Body of pancreas (tissue), 4 donors: ENCODE results near the gene FAM163A. TPM values are rescaled to one million over a fixed set of nuclear protein-coding genes. Genes with fewer than 3 reads are reported as not detected.

Experiments used
- ATAC-seq: fragments of 150-250 bp; one replicate; pipeline ENCODE4 v1.9.1; 2016
- DNase-seq, 4 donors: peaks; one replicate each; pipeline ENCODE4 v3.0.0-alpha.2; 2019
- H3K27ac ChIP-seq, 4 donors: fragments of 200-600 bp; sonication (generic); 1 replicate in 3 of 4; 2 replicates in 1 of 4; pipeline versions ENCODE4 v1.5.1 to v1.6.1; 2016 to 2019; ENCODE audit warnings: mild to moderate bottlenecking in 1 of 4, mixed read lengths in 1 of 4, moderate library complexity in 1 of 4
- H3K27me3 ChIP-seq, 2 donors: fragments of 200-600 bp; sonication (generic); one replicate each; pipeline ENCODE4 v1.6.0; 2016; ENCODE audit warnings: mild to moderate bottlenecking in 1 of 2
- H3K36me3 ChIP-seq, 2 donors: fragments of 200-600 bp; sonication (generic); replicated peaks in 1 of 2; 2 replicates each; pipeline ENCODE4 v1.5.1; 2016; ENCODE audit warnings: low read depth in 2 of 2; ENCODE audit not compliant: insufficient read depth in 1 of 2
- H3K4me1 ChIP-seq: fragments of 200-600 bp; sonication (generic); one replicate; pipeline ENCODE4 v1.6.0; 2016
- H3K4me3 ChIP-seq, 2 donors: fragments of 200-600 bp; sonication (generic); 1 replicate in 1 of 2; 2 replicates in 1 of 2; pipeline ENCODE4 v1.5.1; 2016 to 2019
- H3K9me3 ChIP-seq, 3 donors: fragments of 200-600 bp; sonication (generic); 1 replicate in 2 of 3; 2 replicates in 1 of 3; pipeline ENCODE4 v1.5.1; 2016
- POLR2A ChIP-seq, 3 donors: fragments of 450-650 bp; IDR thresholded peaks; one replicate each; pipeline ENCODE4 v1.6.1; 2016; ENCODE audit warnings: antibody characterized with exemption in 3 of 3, mild to moderate bottlenecking in 2 of 3
- WGBS, 2 donors: methylation state at CpG; one replicate each; pipeline ENCODE4 v1.1.5; 2017; 5-methylcytosine and 5-hydroxymethylcytosine counted together
- intact Hi-C: fragments of 100-400 bp; cut with DNase I; formaldehyde crosslinking; loops from one replicate; pipeline ENCODE4 v1.15.1; 2023
- total RNA-seq, 2 donors: library from RNA; depleted of rRNA; stranded (reverse); fragments of >200 nt; gene quantifications; one replicate each; pipeline ENCODE4 v1.1.0, GENCODE V29; 2016
- TF ChIP-seq, protein P1 (sequence below), 7 experiments: fragments of 450-650 bp in 4 of 7; fragments of 200-600 bp in 3 of 7; sonication (generic) in 3 of 7; IDR thresholded peaks; one replicate each; pipeline ENCODE4 v1.5.1; 2016 to 2019; ENCODE audit warnings: antibody characterized with exemption in 7 of 7

Gene FAM163A
- total RNA-seq, 2 donors from 2014 or later: 0.26 TPM; not detected in 1

DNA sequence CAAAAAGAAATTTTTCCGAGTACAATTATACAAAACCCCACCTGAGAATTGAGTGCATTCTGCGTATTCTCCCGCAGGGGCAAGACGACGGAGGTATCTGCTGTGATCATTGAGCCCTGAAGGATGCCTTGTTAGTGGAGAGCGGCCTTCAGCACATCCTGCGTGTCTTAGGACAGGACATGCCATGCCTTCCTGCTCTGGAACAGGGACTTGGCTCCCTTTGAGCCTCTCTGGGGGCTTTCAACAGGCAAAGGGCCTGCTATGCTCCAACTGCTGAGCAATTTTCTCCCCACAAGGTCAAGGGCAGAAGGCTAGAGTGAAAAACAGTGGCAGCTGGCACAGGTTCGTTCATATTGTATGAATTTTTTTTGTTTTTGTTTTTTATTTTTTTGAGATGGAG, 82.1 kb downstream of the FAM163A start:
- WGBS, 2 donors: 81 to 83% methylated on average over 8 of the region's 8 CpGs
- no peaks in the 10 kb centered on the region for H3K4me1 ChIP-seq
- H3K27ac ChIP-seq: no peak overlapping the region
- DNase-seq (no peak), ATAC-seq (no peak)
- no peaks in the 10 kb centered on the region for H3K9me3 ChIP-seq
- intact Hi-C loops: no loop called here
- TF ChIP-seq, protein P1, sequence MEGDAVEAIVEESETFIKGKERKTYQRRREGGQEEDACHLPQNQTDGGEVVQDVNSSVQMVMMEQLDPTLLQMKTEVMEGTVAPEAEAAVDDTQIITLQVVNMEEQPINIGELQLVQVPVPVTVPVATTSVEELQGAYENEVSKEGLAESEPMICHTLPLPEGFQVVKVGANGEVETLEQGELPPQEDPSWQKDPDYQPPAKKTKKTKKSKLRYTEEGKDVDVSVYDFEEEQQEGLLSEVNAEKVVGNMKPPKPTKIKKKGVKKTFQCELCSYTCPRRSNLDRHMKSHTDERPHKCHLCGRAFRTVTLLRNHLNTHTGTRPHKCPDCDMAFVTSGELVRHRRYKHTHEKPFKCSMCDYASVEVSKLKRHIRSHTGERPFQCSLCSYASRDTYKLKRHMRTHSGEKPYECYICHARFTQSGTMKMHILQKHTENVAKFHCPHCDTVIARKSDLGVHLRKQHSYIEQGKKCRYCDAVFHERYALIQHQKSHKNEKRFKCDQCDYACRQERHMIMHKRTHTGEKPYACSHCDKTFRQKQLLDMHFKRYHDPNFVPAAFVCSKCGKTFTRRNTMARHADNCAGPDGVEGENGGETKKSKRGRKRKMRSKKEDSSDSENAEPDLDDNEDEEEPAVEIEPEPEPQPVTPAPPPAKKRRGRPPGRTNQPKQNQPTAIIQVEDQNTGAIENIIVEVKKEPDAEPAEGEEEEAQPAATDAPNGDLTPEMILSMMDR (IDR thresholded peaks at IDR 0.05): no peak
- no peak for TF ChIP-seq POLR2A (IDR thresholded peaks at IDR 0.05)
- no peaks in the 10 kb centered on the region for H3K27me3 ChIP-seq
- H3K36me3 ChIP-seq: no peaks in the 10 kb centered on the region
- H3K4me3 ChIP-seq: no peak overlapping the region

DNA sequence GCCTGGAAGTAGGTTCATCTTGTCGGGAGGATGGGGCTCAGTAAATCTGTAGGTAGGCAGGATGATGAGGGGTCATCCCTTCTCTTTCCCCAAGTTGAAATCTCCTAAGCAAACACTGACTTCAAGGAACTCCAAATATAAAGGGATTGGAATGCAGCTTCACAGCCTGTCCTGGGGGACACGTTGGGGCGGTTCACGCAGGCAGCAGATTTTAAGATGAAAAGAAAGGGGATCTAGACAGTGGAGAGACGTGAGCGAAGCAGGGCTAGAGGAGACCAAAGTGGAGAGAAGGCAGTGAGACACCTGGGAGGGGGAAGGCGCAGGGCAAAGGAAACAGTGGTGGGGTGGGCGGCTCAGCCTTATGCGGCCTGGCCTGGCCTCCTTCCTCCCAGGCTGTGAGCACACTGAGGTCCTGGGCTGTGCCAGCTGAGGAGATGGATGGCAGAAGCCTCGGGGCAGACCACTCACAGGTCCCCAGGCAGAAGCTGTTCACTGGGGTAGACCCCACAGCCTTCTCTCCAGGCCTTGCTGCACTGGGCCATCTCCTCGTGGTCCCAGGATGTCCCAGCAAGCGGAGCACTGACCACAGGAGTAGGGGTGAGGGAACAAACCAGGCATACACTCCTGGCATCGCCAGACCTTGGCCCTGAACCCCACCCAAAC, 82.8 kb downstream of the FAM163A start:
- intact Hi-C loops: no loop called here
- Histone ChIP-seq H3K36me3 (no peaks in the 10 kb centered on the region), H3K27me3 (no peaks in the 10 kb centered on the region), H3K9me3 (no peaks in the 10 kb centered on the region), H3K4me1 (no peaks in the 10 kb centered on the region), H3K27ac (no peak overlapping the region), H3K4me3 (no peak overlapping the region)
- DNase-seq: no peak
- TF ChIP-seq, protein P1 (IDR thresholded peaks at IDR 0.05): no peak
- TF ChIP-seq POLR2A (IDR thresholded peaks at IDR 0.05): no peak
- ATAC-seq: no peak
- WGBS, 2 donors: 74 to 77% methylated on average over 12 to 13 of the region's 13 CpGs

DNA sequence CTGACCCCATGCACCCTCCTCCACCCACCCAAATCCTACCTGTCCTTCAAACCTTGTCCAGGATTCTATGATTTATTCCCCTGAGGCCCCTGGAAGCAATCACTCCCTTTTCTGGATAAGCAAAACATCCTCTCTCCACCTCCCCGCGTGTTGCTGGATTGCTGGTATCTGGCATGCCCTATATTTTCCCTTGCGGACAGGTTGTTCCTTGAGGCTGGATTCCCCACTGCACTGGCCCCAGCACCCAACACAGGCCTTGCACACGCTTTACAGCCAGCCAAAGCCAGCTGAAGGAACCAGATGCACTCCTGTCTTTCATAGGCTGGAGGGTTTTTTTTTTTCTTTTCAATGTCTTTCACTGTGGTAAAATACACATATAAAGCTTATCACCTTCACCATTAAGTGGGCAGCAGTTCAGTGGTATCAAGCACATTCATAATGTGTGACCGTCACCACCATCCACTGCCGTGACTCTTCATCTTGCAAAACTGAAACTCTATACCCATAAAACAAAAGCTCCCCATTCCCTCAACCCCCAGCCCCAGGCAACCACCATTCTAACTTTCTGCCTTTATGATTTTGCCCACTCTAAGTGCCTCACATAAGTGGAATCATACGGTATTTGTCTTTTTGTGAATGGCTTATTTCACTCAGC, 83.7 kb downstream of the FAM163A start:
- 62 to 74% methylated on average over 7 of the region's 7 CpGs for WGBS, 2 donors
- Histone ChIP-seq H3K36me3 (no peaks in the 10 kb centered on the region), H3K4me1 (no peaks in the 10 kb centered on the region), H3K27me3 (no peaks in the 10 kb centered on the region), H3K4me3 (no peak overlapping the region), H3K9me3 (no peaks in the 10 kb centered on the region), H3K27ac (no peak overlapping the region)
- TF ChIP-seq, protein P1 (IDR thresholded peaks at IDR 0.05): no peak
- no peak for TF ChIP-seq POLR2A (IDR thresholded peaks at IDR 0.05)
- DNase-seq: no peak
- intact Hi-C loops: no loop called here
- no peak for ATAC-seq

DNA sequence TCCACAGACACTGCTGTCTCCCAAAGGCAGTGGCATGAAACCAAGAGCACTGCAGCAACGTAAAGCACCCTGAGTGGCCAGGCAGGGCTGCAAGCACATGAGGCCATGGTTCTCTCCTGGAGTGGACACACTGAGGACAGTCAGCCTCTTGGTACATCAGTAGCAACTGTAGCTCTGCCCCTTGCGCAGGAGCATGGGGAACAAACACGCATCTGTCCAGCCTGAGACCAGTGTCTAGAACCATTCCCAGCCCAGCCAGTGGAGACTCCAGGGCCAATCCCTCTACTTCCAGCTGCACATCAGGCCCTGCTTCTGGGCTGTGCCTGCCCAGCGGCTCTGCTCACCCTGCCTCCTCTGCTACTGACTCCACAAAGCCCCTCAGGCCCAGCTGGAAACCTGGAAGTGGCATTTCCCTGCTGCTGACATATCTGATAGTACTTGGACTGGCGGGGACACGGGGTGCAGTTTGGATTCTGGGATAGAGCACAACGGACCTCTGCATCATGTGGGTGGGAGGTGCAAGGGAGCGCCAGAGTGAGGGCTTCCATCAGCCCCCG, 85.5 kb downstream of the FAM163A start:
- no peak for DNase-seq
- intact Hi-C loops: no loop called here
- WGBS, 2 donors: 72 to 78% methylated on average over 3 to 9 of the region's 9 CpGs
- Histone ChIP-seq H3K27me3 (no peaks in the 10 kb centered on the region), H3K4me3 (no peak overlapping the region), H3K4me1 (no peaks in the 10 kb centered on the region), H3K36me3 (no peaks in the 10 kb centered on the region), H3K27ac (no peak overlapping the region), H3K9me3 (no peaks in the 10 kb centered on the region)
- TF ChIP-seq POLR2A (IDR thresholded peaks at IDR 0.05): no peak
- TF ChIP-seq, protein P1 (IDR thresholded peaks at IDR 0.05): no peak
- ATAC-seq: no peak
